HCT116 (cell line): Measurements from ENCODE around the gene RNF180. TPM values are rescaled to one million over a fixed set of nuclear protein-coding genes. Genes with fewer than 3 reads are reported as not detected.

Source experiments
- ATAC-seq: fragments of 200-7000 bp; cut with Tn5 transposase; 2 replicates; pipeline ENCODE4 v1.9.1; 2020; ENCODE audit warnings: mild to moderate bottlenecking, moderate library complexity
- BruUV-seq: library from RNA; stranded (reverse); fragments of 400-500 nt; replicated peaks from 2 replicates; lab custom pipeline; 2021; lab: Mats Ljungman, UMichigan
- CTCF ChIA-PET: fragments of 300-600 bp; sonication (Branson Sonifier 250); formaldehyde crosslinking; loops from one replicate; lab custom pipeline; 2021; ENCODE audit warnings: antibody characterized with exemption; lab: Charles Lee
- POLR2A ChIA-PET: fragments of 300-600, 350-600 bp; sonication (Branson Sonifier 250); formaldehyde crosslinking; loops from one replicate; lab custom pipeline; 2021; ENCODE audit warnings: antibody characterized with exemption; lab: Charles Lee
- RAD21 ChIA-PET, 2 experiments: fragments of 300-600 bp; sonication (Branson Sonifier 250); formaldehyde crosslinking; loops; one replicate each; lab custom pipeline; 2023; ENCODE audit warnings: low total read pairs in 2 of 2; ENCODE audit not compliant: uncharacterized antibody in 2 of 2, unreplicated experiment in 2 of 2, low non-redundant PET in 1 of 2; lab: Charles Lee
- DNase-seq: peaks from one replicate; pipeline ENCODE4 v3.0.0-alpha.2; 2010; ENCODE audit warnings: low read depth, low spot score
- H2AFZ ChIP-seq: fragments of 200-600 bp; shearing (Covaris generic), sonication (generic); 2 replicates; pipeline ENCODE4 v1.6.1; 2017; ENCODE audit warnings: low read depth, mixed run types, mixed read lengths, antibody characterized with exemption, low read length; ENCODE audit not compliant: poor library complexity, severe bottlenecking
- H3K27ac ChIP-seq: 2 replicates; pipeline ENCODE4 v1.5.1; 2012; ENCODE audit warnings: low read depth, low read length
- H3K27me3 ChIP-seq: fragments of 200-600 bp; sonication (generic); 2 replicates; pipeline ENCODE4 v1.6.1; 2016; ENCODE audit warnings: mixed run types, low read length, mixed read lengths; ENCODE audit not compliant: insufficient read depth
- H3K36me3 ChIP-seq, 2 experiments: fragments of 200-500 bp in 1 of 2; fragments of 200-600 bp in 1 of 2; sonication (Bioruptor generic) in 1 of 2; sonication (generic) in 1 of 2; 2 replicates each; pipeline versions ENCODE4 v1.5.1 to v1.6.1; 2014 to 2016; ENCODE audit warnings: low read length in 2 of 2, inconsistent platforms in 1 of 2, mixed read lengths in 1 of 2, mixed run types in 1 of 2; ENCODE audit not compliant: insufficient read depth in 2 of 2, control insufficient read depth in 1 of 2
- H3K4me1 ChIP-seq, 2 experiments: fragments of 200-600 bp in 1 of 2; sonication (generic) in 1 of 2; 2 replicates each; pipeline versions ENCODE4 v1.5.1 to v1.6.1; 2012 to 2017; ENCODE audit warnings: low read length in 2 of 2, inconsistent platforms in 1 of 2, mild to moderate bottlenecking in 1 of 2, mixed read lengths in 1 of 2, mixed run types in 1 of 2, moderate library complexity in 1 of 2; ENCODE audit not compliant: insufficient read depth in 2 of 2, control insufficient read depth in 1 of 2
- H3K4me2 ChIP-seq: fragments of 200-600 bp; sonication (generic); 2 replicates; pipeline ENCODE4 v1.6.1; 2017; ENCODE audit warnings: mixed run types, low read length, mixed read lengths
- H3K4me3 ChIP-seq, 2 experiments: fragments of 200-600 bp in 1 of 2; sonication (generic) in 1 of 2; replicated peaks in 1 of 2; 2 replicates each; pipeline ENCODE4 v1.5.1; 2011 to 2016; ENCODE audit warnings: low read length in 2 of 2, control low read depth in 1 of 2, low read depth in 1 of 2, mild to moderate bottlenecking in 1 of 2, mixed read lengths in 1 of 2, mixed run types in 1 of 2
- H3K79me2 ChIP-seq: fragments of 200-600 bp; sonication (generic); 2 replicates; pipeline ENCODE4 v1.6.1; 2017; ENCODE audit warnings: mild to moderate bottlenecking, mixed run types, low read length, moderate library complexity, mixed read lengths; ENCODE audit not compliant: insufficient read depth
- H3K9ac ChIP-seq: fragments of 200-600 bp; sonication (generic); 2 replicates; pipeline ENCODE4 v1.6.1; 2016; ENCODE audit warnings: low read length, mixed read lengths
- H3K9me2 ChIP-seq: fragments of 200-600 bp; sonication (generic), shearing (Covaris generic); 2 replicates; pipeline ENCODE4 v1.6.1; 2017; ENCODE audit warnings: mixed run types, mild to moderate bottlenecking, moderate library complexity; ENCODE audit not compliant: insufficient read depth
- H3K9me3 ChIP-seq, 2 experiments: fragments of 200-500 bp in 1 of 2; fragments of 200-600 bp in 1 of 2; sonication (Bioruptor generic) in 1 of 2; sonication (generic) in 1 of 2; 2 replicates each; pipeline ENCODE4 v1.6.1; 2014 to 2017; ENCODE audit warnings: low read length in 2 of 2, mixed read lengths in 2 of 2, inconsistent platforms in 1 of 2, low read depth in 1 of 2, mild to moderate bottlenecking in 1 of 2, mixed run types in 1 of 2, moderate library complexity in 1 of 2; ENCODE audit not compliant: control insufficient read depth in 1 of 2, insufficient read depth in 1 of 2
- H4K20me1 ChIP-seq: fragments of 200-600 bp; sonication (generic), shearing (Covaris generic); 2 replicates; pipeline ENCODE4 v1.6.1; 2017; ENCODE audit warnings: mixed run types, mild to moderate bottlenecking, moderate library complexity; ENCODE audit not compliant: insufficient read depth
- EGR1 ChIP-seq: IDR thresholded peaks from 2 replicates; pipeline ENCODE4 v1.6.1; 2012; ENCODE audit warnings: low read depth
- EZH2phosphoT487 ChIP-seq: fragments of 200-600 bp; IDR thresholded peaks from 2 replicates; pipeline ENCODE4 v1.6.1; 2018; ENCODE audit warnings: antibody characterized with exemption, borderline replicate concordance
- FOSL1 ChIP-seq: IDR thresholded peaks from 2 replicates; pipeline ENCODE4 v1.6.1; 2012; ENCODE audit warnings: low read depth
- JUND ChIP-seq: IDR thresholded peaks from 2 replicates; pipeline ENCODE4 v1.6.1; 2012
- MAX ChIP-seq: IDR thresholded peaks from 2 replicates; pipeline ENCODE4 v1.6.1; 2012
- POLR2AphosphoS5 ChIP-seq: IDR thresholded peaks from 2 replicates; pipeline ENCODE4 v1.6.1; 2011; ENCODE audit warnings: mild to moderate bottlenecking, low read depth, low read length, moderate library complexity
- SIN3A ChIP-seq: IDR thresholded peaks from 2 replicates; pipeline ENCODE4 v1.6.1; 2012; ENCODE audit warnings: low read depth
- SP1 ChIP-seq: IDR thresholded peaks from 2 replicates; pipeline ENCODE4 v1.6.1; 2012; ENCODE audit warnings: low read depth
- TCF7L2 ChIP-seq: IDR thresholded peaks from 2 replicates; pipeline ENCODE4 v1.7.0; 2011; ENCODE audit warnings: borderline replicate concordance, inconsistent platforms; ENCODE audit not compliant: insufficient read depth, insufficient read length; ENCODE audit errors: extremely low read depth
- YY1 ChIP-seq: IDR thresholded peaks from 2 replicates; pipeline ENCODE4 v1.6.1; 2011; ENCODE audit warnings: low read length, low read depth, moderate library complexity, mild to moderate bottlenecking; ENCODE audit not compliant: insufficient replicate concordance; ENCODE audit errors: extremely low read depth
- ZNF274 ChIP-seq: fragments of 200-500 bp; sonication (Bioruptor generic); IDR thresholded peaks from 2 replicates; pipeline ENCODE4 v1.6.1; 2014; ENCODE audit warnings: mild to moderate bottlenecking, low read depth, low read length, inconsistent platforms
- intact Hi-C: fragments of 100-400 bp; cut with micrococcal nuclease; formaldehyde crosslinking; loops from 2 replicates; pipeline ENCODE4 v1.10.0; 2022
- total RNA-seq: library from RNA; stranded (reverse); gene quantifications from one replicate; pipeline ENCODE4 v1.2.1, GENCODE V29; 2021; ENCODE audit not compliant: unreplicated experiment
- TF ChIP-seq, protein P1 (sequence below): IDR thresholded peaks from 2 replicates; pipeline ENCODE4 v1.6.1; 2012; ENCODE audit warnings: low read depth

Gene RNF180
- total RNA-seq, 1 experiment from 2014 or later = not detected

DNA sequence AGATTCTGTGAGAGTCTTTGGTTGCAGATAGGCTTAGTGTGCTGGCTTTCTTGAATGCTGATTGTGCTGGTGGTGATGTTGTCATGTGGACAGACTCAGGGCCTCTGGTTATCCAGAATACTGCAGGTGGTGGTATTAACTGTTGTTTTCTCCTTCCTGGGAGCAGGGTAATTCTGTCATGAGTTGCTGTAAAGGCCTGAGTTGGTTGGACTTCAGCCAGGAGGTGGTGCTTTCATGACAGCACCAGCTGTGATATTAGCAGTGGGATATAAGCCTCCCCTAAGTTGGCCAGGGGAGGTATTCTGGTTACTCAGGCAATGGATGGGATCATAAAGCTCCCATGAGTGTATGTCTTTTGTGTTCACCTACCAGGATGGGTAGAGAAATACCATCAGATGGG lies 16.4 kb upstream of the RNF180 start:
- intact Hi-C loops = loop anchor here (5.0 to 10.0 kb wide), 2 partner anchors 463 to 636 kb away; no protein-coding TSS in a partner anchor

More for the DNA sequence above, 16.4 kb upstream of the RNF180 start:
- no TSS peak for BruUV-seq
- no peaks in the 10 kb centered on the region for H3K9me3 ChIP-seq
- H3K4me2 ChIP-seq = no peak overlapping the region
- no peak overlapping the region for H3K27ac ChIP-seq
- H3K4me3 ChIP-seq = no peak overlapping the region
- no peak overlapping the region for H3K9ac ChIP-seq
- H3K27me3 ChIP-seq = no peaks in the 10 kb centered on the region
- H3K9me2 ChIP-seq = no peaks in the 10 kb centered on the region
- TF ChIP-seq, protein P1, sequence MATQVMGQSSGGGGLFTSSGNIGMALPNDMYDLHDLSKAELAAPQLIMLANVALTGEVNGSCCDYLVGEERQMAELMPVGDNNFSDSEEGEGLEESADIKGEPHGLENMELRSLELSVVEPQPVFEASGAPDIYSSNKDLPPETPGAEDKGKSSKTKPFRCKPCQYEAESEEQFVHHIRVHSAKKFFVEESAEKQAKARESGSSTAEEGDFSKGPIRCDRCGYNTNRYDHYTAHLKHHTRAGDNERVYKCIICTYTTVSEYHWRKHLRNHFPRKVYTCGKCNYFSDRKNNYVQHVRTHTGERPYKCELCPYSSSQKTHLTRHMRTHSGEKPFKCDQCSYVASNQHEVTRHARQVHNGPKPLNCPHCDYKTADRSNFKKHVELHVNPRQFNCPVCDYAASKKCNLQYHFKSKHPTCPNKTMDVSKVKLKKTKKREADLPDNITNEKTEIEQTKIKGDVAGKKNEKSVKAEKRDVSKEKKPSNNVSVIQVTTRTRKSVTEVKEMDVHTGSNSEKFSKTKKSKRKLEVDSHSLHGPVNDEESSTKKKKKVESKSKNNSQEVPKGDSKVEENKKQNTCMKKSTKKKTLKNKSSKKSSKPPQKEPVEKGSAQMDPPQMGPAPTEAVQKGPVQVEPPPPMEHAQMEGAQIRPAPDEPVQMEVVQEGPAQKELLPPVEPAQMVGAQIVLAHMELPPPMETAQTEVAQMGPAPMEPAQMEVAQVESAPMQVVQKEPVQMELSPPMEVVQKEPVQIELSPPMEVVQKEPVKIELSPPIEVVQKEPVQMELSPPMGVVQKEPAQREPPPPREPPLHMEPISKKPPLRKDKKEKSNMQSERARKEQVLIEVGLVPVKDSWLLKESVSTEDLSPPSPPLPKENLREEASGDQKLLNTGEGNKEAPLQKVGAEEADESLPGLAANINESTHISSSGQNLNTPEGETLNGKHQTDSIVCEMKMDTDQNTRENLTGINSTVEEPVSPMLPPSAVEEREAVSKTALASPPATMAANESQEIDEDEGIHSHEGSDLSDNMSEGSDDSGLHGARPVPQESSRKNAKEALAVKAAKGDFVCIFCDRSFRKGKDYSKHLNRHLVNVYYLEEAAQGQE = no peak
- TF ChIP-seq EZH2phosphoT487 = no peak
- no peak for TF ChIP-seq YY1
- TF ChIP-seq SIN3A = no peak
- TF ChIP-seq TCF7L2 = no peak
- TF ChIP-seq FOSL1 = no peak
- TF ChIP-seq SP1 = no peak
- TF ChIP-seq EGR1 = no peak
- TF ChIP-seq JUND = no peak
- TF ChIP-seq MAX = no peak
- no peak for TF ChIP-seq ZNF274
- no peak for TF ChIP-seq POLR2AphosphoS5
- TF ChIP-seq, all 23 proteins: peak for 0
- H3K4me1 ChIP-seq = no peaks in the 10 kb centered on the region
- H3K79me2 ChIP-seq = no peaks in the 10 kb centered on the region
- CTCF ChIA-PET = no interaction called here
- H3K36me3 ChIP-seq = no peaks in the 10 kb centered on the region
- RAD21 ChIA-PET = no interaction called here
- no peak overlapping the region for H2AFZ ChIP-seq
- H4K20me1 ChIP-seq = no peaks in the 10 kb centered on the region
- POLR2A ChIA-PET = no interaction called here
- DNase-seq = no peak
- ATAC-seq = no peak
